ENCODE data around the gene LSMEM2.
"Not testable (repeated sequence)": the region's sequence is repeated elsewhere in the genome, so short reads cannot be mapped to it uniquely, and the experiment has no call there.

DNA sequence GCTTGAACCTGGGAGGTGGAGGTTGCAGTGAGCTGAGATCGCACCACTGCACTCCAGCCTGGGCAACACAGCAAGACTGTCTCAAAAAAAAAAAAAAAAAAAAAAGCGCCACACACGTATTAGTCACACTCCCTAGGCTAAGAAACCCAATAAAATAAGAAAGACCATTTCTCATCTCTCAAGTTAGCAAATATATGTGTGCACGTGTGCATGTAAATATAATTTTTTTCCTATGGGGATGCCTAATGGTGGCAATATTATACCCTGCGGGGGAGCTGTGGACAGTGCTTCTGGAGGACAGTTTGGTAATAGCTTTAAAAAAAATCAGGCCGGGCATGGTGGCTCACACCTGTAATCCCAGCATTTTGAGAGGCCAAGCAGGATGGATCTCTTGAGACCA, 5.2 kb downstream of the LSMEM2 start:
- TF ChIP-seq CHD1 (IDR thresholded peaks at IDR 0.05; ENCODE audit: low read depth, low read length); EP300 (IDR thresholded peaks at IDR 0.05; ENCODE audit: borderline replicate concordance in 1 of 2, low read depth in 2 of 2, low read length in 2 of 2); TCF12 (IDR thresholded peaks at IDR 0.05; ENCODE audit: low read depth, low read length): not testable (repeated sequence)
